Fibroblast of the aortic adventitia (primary cell): ENCODE measurements around the gene ITFG1. TPM values are rescaled to one million over a fixed set of nuclear protein-coding genes. Genes with fewer than 3 reads are reported as not detected.

Experiments
- DNase-seq: peaks from one replicate; pipeline ENCODE4 v3.0.0-alpha.2; 2010; ENCODE audit warnings: low read depth
- H3K4me3 ChIP-seq: 2 replicates; pipeline ENCODE4 v1.5.1; 2011; ENCODE audit warnings: low read depth, mild to moderate bottlenecking, control low read depth, low read length, moderate library complexity
- CTCF ChIP-seq: IDR thresholded peaks from 2 replicates; pipeline ENCODE4 v1.5.1; 2011; ENCODE audit warnings: mild to moderate bottlenecking, low read length, control low read depth, inconsistent platforms; ENCODE audit not compliant: insufficient read depth
- total RNA-seq: library from RNA; depleted of rRNA; stranded (reverse); fragments of >200 nt; gene quantifications from 2 replicates; pipeline ENCODE4 v1.2.3, GENCODE V29; 2012; ENCODE audit warnings: low replicate concordance

ITFG1 gene
- total RNA-seq, 1 donor, result 62.4 TPM

GRCh38 chr16:47486856-47487255 is 26.0 kb upstream of the ITFG1 start:
- DNase-seq, result no peak
- TF ChIP-seq CTCF, result no peak
- H3K4me3 ChIP-seq, result no peak overlapping the region

DNA sequence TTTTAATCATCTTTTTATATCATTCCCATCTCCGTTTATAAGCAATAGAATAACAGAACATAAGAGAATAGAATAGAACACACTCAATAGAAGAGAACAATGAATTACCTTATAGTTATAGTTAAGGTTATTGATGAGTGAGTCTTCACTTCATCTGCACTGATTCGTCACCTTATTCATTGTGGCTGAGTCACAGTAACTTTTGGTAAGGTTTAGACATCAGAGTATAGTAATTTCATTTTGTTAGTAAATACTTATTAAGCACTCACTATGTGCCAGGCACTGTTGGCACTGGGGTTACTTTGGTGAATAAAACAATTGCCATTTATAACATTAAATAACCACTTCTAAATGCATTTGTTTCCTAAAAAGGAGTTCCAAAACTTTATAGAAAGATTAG is 22.8 kb upstream of the ITFG1 start:
- no peak for DNase-seq
- no peak overlapping the region for H3K4me3 ChIP-seq
- TF ChIP-seq CTCF, result no peak

GRCh38 chr16:47481698-47482374 is 21.0 kb upstream of the ITFG1 start:
- no peak overlapping the region for H3K4me3 ChIP-seq
- no peak for DNase-seq
- TF ChIP-seq CTCF, result no peak

- TF ChIP-seq CTCF, result no peak
- DNase-seq, result no peak
- no peak overlapping the region for H3K4me3 ChIP-seq
These were observed 19.5 kb upstream of the ITFG1 start for GRCh38 chr16:47480410-47480809.

DNA sequence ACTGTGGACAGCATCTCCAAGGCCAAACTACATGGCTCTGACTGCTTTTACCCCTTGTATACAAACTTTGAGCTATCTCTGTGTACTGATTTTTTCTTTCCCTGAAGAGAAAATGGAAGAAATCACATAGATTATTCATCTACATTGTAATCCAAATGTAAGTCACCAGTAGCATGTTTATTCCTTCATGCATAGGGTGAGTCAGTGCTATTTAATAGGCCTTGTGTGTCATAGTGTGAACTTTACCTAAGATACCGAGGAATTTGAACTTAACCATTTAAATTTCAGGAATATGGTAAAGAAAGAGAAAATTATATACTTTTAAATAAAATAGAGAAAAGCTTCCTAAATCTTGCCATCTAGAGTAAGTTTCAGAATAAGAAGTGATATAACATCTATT is 16.8 kb upstream of the ITFG1 start:
- H3K4me3 ChIP-seq, result no peak overlapping the region
- no peak for TF ChIP-seq CTCF
- DNase-seq, result no peak

- no peak for DNase-seq
- H3K4me3 ChIP-seq, result no peak overlapping the region
- no peak for TF ChIP-seq CTCF
These were observed 15.9 kb upstream of the ITFG1 start for GRCh38 chr16:47476654-47477345.
